Kidney (tissue), 14 donors: Measurements from ENCODE around the gene DISP3. TPM values are rescaled to one million over a fixed set of nuclear protein-coding genes. Genes with fewer than 3 reads are reported as not detected.

Source experiments
- DNase-seq, 5 donors: peaks; one replicate each; pipeline ENCODE4 v3.0.0-alpha.2; 2013 to 2020
- FAIRE-seq: peaks from 2 replicates; lab custom pipeline; 2012; peaks lifted over from hg19 to GRCh38; lab: Jason Lieb, UNC
- H3K27ac ChIP-seq, 2 donors: one replicate each; pipeline ENCODE4 v1.7.0; 2013; ENCODE audit warnings: low read depth in 2 of 2, low read length in 2 of 2, inconsistent platforms in 1 of 2
- H3K27me3 ChIP-seq: one replicate; pipeline ENCODE4 v1.7.1; 2013; ENCODE audit warnings: low read length, inconsistent platforms; ENCODE audit not compliant: control insufficient read depth, insufficient read depth
- H3K36me3 ChIP-seq, 3 donors: one replicate each; pipeline versions ENCODE4 v1.7.0 to v1.7.1; 2013; ENCODE audit warnings: low read length in 3 of 3, control low read depth in 1 of 3, inconsistent platforms in 1 of 3; ENCODE audit not compliant: insufficient read depth in 3 of 3, control insufficient read depth in 2 of 3
- H3K4me1 ChIP-seq, 3 donors: one replicate each; pipeline versions ENCODE4 v1.7.0 to v1.7.1; 2013; ENCODE audit warnings: low read length in 3 of 3, inconsistent platforms in 1 of 3, low read depth in 1 of 3; ENCODE audit not compliant: control insufficient read depth in 2 of 3, insufficient read depth in 2 of 3
- H3K4me3 ChIP-seq, 3 donors: one replicate each; pipeline versions ENCODE4 v1.7.0 to v1.8.1; 2013; ENCODE audit warnings: low read length in 3 of 3, control low read depth in 1 of 3, inconsistent platforms in 1 of 3
- H3K9ac ChIP-seq, 3 donors: one replicate each; pipeline versions ENCODE4 v1.7.0 to v1.7.1; 2013; ENCODE audit warnings: low read length in 3 of 3, control low read depth in 1 of 3, inconsistent platforms in 1 of 3
- H3K9me3 ChIP-seq, 3 donors: one replicate each; pipeline versions ENCODE4 v1.7.0 to v1.7.1; 2013; ENCODE audit warnings: low read length in 3 of 3, control low read depth in 1 of 3, inconsistent platforms in 1 of 3; ENCODE audit not compliant: control insufficient read depth in 2 of 3, insufficient read depth in 1 of 3
- intact Hi-C: fragments of 100-400 bp; cut with DNase I; formaldehyde crosslinking; loops from one replicate; pipeline ENCODE4 v1.11.1; 2022
- polyA plus RNA-seq: library from polyadenylated mRNA; stranded (reverse); fragments of 350-450 nt; fragmentation: Illumina TruSeq; extraction: RNeasy Lipid Tissue Mini Kit (QIAGEN cat#74804); gene quantifications from one replicate; pipeline ENCODE4 v1.2.3, GENCODE V29; 2014; ENCODE audit warnings: low read depth, low replicate concordance; ENCODE audit not compliant: insufficient read depth
- total RNA-seq: library from RNA; stranded (reverse); fragmentation: NEBNext Ultra II Directional; extraction: Animal tissue kit (Norgen Biotek cat#: 25700); gene quantifications from one replicate; pipeline ENCODE4 v1.2.1, GENCODE V29; 2021
- TF ChIP-seq, protein P1 (sequence below): IDR thresholded peaks from 3 replicates; pipeline ENCODE4 v1.5.1; 2012; ENCODE audit warnings: mild to moderate bottlenecking, moderate library complexity, borderline replicate concordance; ENCODE audit not compliant: insufficient read depth; ENCODE audit errors: extremely low read depth
- donor health status: control.
- donor health status: control.
- donor health status: control.
- donor health status: control.
- donor health status: control.
- donor health status: DM: yes; HTN: yes; CAD: no.
- donor health status: Normal renal cell carcinoma (clear cell type).

The DISP3 gene
- total and polyA plus RNA-seq, 2 donors from 2014 or later: 0.19 TPM; not detected in 1

DNA sequence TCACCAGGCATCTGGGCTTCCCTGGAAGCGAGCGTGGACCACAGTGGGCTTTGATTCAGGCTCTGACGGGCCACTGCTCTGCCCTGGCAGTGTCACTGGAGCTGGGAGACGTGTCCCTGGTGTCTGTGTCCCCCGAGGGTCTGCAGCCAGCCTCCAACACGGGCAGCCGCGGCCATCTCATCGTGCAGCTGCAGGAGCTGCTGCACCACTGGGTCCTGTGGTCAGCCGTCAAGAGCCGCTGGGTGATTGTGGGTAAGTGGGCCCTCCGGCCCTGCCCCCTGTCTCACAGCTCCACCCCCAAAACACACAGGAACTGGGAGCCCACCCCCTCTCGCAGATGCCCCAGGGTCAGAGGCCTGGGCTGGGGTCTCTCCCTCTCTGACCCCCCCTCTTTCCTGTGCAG is 40.7 kb downstream of the DISP3 start:
- H3K9ac ChIP-seq: no peak overlapping the region
- H3K9me3 ChIP-seq: no peaks in the 10 kb centered on the region
- DNase-seq (peak in 1 of 5 donors; percentile 53), FAIRE-seq (no peak)
- intact Hi-C loops: no loop called here
- no peak overlapping the region for H3K27ac ChIP-seq
- H3K4me1 ChIP-seq: no peaks in the 10 kb centered on the region
- H3K27me3 ChIP-seq: no peaks in the 10 kb centered on the region
- H3K36me3 ChIP-seq: no peaks in the 10 kb centered on the region
- H3K4me3 ChIP-seq: no peak overlapping the region
- TF ChIP-seq, protein P1, sequence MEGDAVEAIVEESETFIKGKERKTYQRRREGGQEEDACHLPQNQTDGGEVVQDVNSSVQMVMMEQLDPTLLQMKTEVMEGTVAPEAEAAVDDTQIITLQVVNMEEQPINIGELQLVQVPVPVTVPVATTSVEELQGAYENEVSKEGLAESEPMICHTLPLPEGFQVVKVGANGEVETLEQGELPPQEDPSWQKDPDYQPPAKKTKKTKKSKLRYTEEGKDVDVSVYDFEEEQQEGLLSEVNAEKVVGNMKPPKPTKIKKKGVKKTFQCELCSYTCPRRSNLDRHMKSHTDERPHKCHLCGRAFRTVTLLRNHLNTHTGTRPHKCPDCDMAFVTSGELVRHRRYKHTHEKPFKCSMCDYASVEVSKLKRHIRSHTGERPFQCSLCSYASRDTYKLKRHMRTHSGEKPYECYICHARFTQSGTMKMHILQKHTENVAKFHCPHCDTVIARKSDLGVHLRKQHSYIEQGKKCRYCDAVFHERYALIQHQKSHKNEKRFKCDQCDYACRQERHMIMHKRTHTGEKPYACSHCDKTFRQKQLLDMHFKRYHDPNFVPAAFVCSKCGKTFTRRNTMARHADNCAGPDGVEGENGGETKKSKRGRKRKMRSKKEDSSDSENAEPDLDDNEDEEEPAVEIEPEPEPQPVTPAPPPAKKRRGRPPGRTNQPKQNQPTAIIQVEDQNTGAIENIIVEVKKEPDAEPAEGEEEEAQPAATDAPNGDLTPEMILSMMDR: no peak

DNA sequence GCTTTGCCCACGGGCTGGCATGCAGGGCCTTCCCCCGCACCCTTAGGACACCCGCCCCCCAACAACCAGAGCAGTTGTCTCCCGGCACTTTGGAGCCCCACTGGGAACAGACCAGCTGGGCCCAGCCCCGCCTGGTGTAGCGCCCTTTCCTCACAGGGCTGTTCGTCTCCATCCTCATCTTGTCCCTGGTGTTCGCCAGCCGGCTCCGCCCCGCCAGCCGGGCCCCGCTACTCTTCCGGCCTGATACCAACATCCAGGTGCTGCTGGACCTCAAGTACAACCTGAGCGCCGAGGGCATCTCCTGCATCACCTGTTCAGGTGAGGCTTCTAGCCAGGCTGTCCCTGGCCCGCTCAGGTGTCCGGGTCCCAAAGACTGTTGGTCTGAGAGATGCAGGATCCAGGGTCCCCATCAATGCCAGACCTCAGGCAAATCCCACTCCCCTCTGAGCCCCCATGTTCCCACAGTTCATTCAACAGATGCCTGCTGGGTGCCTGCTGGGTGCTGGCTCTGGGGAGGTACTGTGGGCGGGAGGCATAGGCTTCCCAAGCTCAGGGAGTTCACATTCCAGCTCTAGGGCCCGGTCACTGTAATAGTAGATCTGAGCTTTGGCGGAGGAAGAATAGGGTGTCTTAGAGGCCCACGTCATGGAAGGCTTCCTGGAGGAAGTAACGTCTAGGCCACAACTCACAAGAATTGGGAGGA is 41.7 kb downstream of the DISP3 start:
- Histone ChIP-seq H3K9me3 (no peaks in the 10 kb centered on the region), H3K36me3 (no peaks in the 10 kb centered on the region), H3K27ac (no peak overlapping the region), H3K9ac (no peak overlapping the region), H3K4me1 (no peaks in the 10 kb centered on the region), H3K27me3 (no peaks in the 10 kb centered on the region), H3K4me3 (no peak overlapping the region)
- FAIRE-seq: no peak
- TF ChIP-seq, protein P1: no peak
- DNase-seq: peak in 1 of 5 donors; percentile 53
- intact Hi-C loops: no loop called here

DNA sequence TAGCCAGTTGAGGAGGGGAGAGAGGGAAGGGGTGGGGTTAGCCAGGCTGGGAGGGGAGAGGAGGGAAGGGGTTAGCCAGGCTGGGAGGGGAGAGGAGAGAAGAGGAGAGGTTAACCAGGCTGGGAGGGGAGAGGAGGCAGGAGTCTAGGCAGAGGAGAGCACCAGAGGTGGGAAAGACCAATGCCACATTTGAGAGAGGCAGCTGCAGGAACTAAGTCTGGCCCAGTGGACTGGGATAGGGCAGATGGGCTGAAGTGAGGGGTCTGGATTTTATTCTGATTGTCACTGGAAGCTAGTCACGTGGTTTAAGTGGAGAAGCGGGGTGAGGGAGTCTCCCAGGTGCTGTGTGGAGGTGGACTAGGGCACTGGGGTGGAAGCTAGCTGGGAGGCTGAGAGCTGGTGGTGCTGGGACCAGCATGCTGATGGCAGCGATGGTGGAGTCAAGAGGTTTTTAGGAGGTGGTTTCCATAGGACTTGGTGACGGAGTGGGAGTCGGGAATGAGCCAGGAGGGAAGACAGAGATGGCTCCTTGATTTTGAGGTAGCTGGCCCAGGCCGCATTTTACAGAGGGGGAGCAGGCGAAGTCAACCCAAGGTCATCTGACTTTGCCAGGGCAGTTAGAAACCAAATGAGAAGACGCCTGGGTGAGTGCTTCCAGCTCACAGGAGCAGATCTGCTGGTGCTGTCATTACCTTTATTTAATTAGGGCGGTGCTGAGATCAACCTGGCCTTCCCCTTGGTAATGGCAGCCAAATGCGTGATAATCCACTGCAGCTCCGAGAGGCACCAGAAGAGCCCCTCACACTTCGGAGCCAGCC is 42.8 kb downstream of the DISP3 start:
- no peaks in the 10 kb centered on the region for H3K27me3 ChIP-seq
- DNase-seq (peak in 1 of 5 donors; percentile 14), FAIRE-seq (no peak)
- no peaks in the 10 kb centered on the region for H3K36me3 ChIP-seq
- H3K4me3 ChIP-seq: no peak overlapping the region
- TF ChIP-seq, protein P1: no peak
- no peaks in the 10 kb centered on the region for H3K9me3 ChIP-seq
- no peak overlapping the region for H3K9ac ChIP-seq
- intact Hi-C loops: no loop called here
- no peak overlapping the region for H3K27ac ChIP-seq
- no peaks in the 10 kb centered on the region for H3K4me1 ChIP-seq
